ENCODE measurements around the gene RNF135. TPM values are rescaled to one million over a fixed set of nuclear protein-coding genes. Genes with fewer than 3 reads are reported as not detected.
"Not testable (repeated sequence)": the region's sequence is repeated elsewhere in the genome, so short reads cannot be mapped to it uniquely, and the experiment has no call there.

Gene RNF135
- total RNA-seq, 2 experiments from 2014 or later = 5.4 to 6.6 TPM

DNA sequence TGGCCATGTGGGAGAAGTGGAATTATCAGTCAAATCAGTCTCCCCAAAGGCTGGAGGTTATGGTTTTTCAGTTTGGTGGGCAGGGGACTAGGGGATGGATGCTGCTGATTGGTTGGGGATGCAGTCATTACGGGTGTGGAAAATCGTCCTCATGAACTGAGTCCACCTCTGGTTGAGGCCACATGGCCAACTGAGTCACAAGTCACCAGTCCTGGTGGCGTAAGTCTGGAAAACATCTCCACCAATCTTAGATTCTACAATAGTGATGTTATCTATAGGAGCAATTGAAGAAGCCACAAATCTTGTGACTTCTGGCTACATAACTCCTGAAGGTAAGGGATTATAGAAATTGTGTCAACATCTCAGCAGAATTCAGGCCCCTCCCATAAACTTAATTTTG, 5.2 kb upstream of the RNF135 start:
- Mint-ChIP-seq H3K27ac (no peak overlapping the region), H3K36me3 (ENCODE audit: low read depth) (no peaks in the 10 kb centered on the region), H3K9me3 (no peaks in the 10 kb centered on the region), H3K4me3 (no peak overlapping the region), H3K27me3 (peaks cover 12% of the 10 kb centered on the region), H3K4me1 (ENCODE audit: low read depth) (peaks cover 26% of the 10 kb centered on the region)
- DNase-seq (no peak), ATAC-seq (no peak)
- intact Hi-C loops (cut with micrococcal nuclease) = no loop called here
- ChIA-PET POLR2A (no interaction called here), CTCF (no interaction called here)
- TF ChIP-seq, protein P1, sequence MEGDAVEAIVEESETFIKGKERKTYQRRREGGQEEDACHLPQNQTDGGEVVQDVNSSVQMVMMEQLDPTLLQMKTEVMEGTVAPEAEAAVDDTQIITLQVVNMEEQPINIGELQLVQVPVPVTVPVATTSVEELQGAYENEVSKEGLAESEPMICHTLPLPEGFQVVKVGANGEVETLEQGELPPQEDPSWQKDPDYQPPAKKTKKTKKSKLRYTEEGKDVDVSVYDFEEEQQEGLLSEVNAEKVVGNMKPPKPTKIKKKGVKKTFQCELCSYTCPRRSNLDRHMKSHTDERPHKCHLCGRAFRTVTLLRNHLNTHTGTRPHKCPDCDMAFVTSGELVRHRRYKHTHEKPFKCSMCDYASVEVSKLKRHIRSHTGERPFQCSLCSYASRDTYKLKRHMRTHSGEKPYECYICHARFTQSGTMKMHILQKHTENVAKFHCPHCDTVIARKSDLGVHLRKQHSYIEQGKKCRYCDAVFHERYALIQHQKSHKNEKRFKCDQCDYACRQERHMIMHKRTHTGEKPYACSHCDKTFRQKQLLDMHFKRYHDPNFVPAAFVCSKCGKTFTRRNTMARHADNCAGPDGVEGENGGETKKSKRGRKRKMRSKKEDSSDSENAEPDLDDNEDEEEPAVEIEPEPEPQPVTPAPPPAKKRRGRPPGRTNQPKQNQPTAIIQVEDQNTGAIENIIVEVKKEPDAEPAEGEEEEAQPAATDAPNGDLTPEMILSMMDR (IDR thresholded peaks at IDR 0.05) = no peak

DNA sequence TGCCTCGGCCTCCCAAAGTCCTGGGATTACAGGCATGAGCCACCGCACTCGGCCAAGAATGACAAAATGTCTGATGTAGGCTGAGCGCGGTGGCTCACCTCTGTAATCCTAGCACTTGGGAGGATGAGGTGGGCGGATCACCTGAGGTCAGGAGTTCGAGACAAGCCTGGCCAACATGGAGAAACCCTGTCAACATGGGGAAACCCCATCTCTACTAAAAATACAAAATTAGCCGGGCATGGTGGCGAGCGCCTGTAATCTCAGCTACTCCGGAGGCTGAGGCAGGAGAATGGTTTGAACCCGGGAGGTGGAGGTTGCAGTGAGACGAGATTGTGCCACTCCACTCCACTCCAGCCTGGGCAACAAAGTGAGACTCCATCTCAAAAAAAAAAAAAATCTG, 2.9 kb upstream of the RNF135 start:
- H3K9me3 Mint-ChIP-seq; ATAC-seq; POLR2A ChIA-PET; H3K27ac Mint-ChIP-seq; intact Hi-C loops (cut with micrococcal nuclease); H3K4me3 Mint-ChIP-seq; DNase-seq: not testable (repeated sequence)
- CTCF ChIA-PET = interaction anchor here (0.6 to 0.7 kb wide), 3 partner anchors 12 to 645 kb away, joined by 3 read pairs; no protein-coding TSS in a partner anchor
- peaks cover 31% of the 10 kb centered on the region for H3K4me1 Mint-ChIP-seq (ENCODE audit: low read depth)
- H3K36me3 Mint-ChIP-seq (ENCODE audit: low read depth) = peaks cover 11% of the 10 kb centered on the region
- H3K27me3 Mint-ChIP-seq = peaks cover 16% of the 10 kb centered on the region

DNA sequence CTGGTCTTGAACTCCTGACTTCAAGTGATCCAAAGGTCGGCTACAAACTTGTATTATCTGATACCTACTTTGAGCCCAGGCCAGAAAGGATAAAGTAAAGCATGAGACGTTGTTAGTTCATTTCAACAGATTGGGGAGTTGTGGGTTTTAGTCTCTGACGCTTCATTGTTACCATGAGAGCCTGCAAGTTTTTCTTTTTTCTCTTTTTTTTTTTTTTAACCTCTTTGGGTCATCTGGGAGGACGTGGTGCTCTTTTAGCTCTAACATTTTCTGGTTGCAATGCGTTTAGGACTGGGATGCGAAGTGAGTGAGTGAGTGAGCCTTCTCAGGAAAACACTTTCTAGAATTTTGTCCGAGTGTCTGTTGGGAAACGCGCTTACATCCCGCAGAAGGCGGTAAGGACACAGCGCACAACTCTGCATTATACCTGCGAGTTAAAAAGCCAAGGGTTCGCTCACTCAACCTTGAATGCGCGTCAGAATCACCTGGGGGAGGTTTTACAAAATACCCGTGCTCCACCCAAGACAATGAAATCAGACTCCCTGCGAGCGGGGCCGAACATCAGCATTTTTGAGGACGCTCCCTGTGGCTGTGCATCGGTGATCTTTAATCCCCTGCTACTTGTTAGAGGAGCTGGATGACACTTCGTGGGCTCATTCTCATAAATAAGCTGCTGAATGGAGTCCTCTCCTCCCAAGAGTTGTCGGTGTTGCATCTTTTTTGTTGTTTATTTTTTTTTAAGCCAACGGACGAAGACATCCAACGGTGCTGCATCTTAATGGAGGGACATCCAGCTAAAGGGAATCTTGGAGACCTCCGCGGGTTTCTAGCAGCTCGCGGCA, 629 bp upstream of the RNF135 start:
- ChIA-PET CTCF (interaction anchor here (0.6 to 2.3 kb wide), 7 partner anchors 11 to 683 kb away, joined by 3 to 9 read pairs (median 3); no protein-coding TSS in a partner anchor), POLR2A (interaction anchor here (0.8 to 1.3 kb wide), 4 partner anchors 15 to 64 kb away, joined by 3 to 4 read pairs (median 4); no protein-coding TSS in a partner anchor)
- Mint-ChIP-seq H3K4me3 (peak overlapping the region; percentile 97), H3K27me3 (peaks cover 16% of the 10 kb centered on the region), H3K27ac (peak overlapping the region; percentile 93), H3K4me1 (ENCODE audit: low read depth) (peaks cover 35% of the 10 kb centered on the region), H3K9me3 (peaks cover 5% of the 10 kb centered on the region), H3K36me3 (ENCODE audit: low read depth) (peaks cover 19% of the 10 kb centered on the region)
- ATAC-seq = peak; percentile 11
- TF ChIP-seq, protein P1 (IDR thresholded peaks at IDR 0.05) = no peak
- peak; percentile 24 for DNase-seq
- intact Hi-C loops (cut with micrococcal nuclease) = no loop called here

DNA sequence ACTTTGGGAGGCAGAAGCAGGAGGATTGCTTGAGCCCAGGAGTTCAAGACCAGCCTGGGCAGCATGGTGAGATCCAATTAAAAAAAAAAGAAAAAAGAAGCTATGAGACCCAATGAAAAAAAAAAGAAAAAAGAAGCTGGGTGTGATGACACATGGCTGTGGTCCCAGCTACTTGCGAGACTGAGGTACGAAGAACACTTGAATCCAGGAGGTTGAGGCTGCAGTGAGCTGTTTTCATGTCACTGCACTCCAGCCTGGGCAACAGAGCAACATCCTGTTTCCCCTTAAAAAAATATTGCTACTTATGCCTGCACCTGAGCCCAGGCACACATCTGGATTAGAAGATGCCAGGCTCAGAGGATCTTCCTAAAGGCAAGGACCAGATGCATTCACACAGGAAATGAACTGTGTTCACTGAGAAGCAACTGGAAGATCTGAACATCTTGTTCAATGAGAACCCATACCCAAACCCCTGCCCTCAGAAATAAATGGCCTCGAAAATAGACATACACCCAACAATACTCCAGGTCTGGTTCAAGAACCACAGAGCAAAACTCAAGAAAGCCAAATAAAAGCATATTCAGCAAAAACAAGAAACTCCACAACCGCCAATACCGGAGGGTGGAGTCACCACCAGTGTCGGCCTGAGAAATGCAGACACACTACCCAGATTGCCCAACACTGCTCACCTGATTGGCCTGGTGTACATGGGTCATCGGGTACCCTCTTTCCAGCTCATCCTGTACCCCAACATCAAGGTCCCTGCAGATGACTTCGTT, 4.4 kb downstream of the RNF135 start:
- peak overlapping the region; percentile 15 for H3K27ac Mint-ChIP-seq
- peaks cover 19% of the 10 kb centered on the region for H3K4me1 Mint-ChIP-seq (ENCODE audit: low read depth)
- TF ChIP-seq, protein P1 (IDR thresholded peaks at IDR 0.05) = no peak
- DNase-seq (no peak), ATAC-seq (no peak)
- ChIA-PET POLR2A (no interaction called here), CTCF (no interaction called here)
- no peak overlapping the region for H3K4me3 Mint-ChIP-seq
- peaks cover 4% of the 10 kb centered on the region for H3K27me3 Mint-ChIP-seq
- peaks cover 26% of the 10 kb centered on the region for H3K36me3 Mint-ChIP-seq (ENCODE audit: low read depth)
- peaks cover 5% of the 10 kb centered on the region for H3K9me3 Mint-ChIP-seq
- intact Hi-C loops (cut with micrococcal nuclease) = no loop called here

DNA sequence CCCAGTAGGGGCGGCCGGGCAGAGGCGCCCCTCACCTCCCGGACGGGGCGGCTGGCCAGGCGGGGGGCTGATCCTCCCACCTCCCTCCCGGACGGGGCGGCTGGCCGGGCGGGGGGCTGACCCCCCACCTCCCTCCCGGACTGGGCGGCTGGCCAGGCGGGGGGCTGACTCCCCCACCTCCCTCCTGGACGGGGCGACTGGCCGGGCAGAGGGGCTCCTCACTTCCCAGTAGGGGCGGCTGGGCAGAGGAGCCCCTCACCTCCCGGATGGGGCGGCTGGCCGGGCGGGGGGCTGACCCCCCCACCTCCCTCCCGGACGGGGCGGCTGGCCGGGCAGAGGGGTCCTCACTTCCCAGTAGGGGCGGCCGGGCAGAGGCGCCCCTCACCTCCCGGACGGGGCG, 9.1 kb downstream of the RNF135 start:
- H3K9me3 Mint-ChIP-seq; DNase-seq; ATAC-seq; H3K4me1 Mint-ChIP-seq (ENCODE audit: low read depth); intact Hi-C loops (cut with micrococcal nuclease); POLR2A ChIA-PET; H3K27me3 Mint-ChIP-seq; H3K4me3 Mint-ChIP-seq; CTCF ChIA-PET; H3K27ac Mint-ChIP-seq: not testable (repeated sequence)
- H3K36me3 Mint-ChIP-seq (ENCODE audit: low read depth) = peaks cover 10% of the 10 kb centered on the region

Measured in activated CD8-positive, alpha-beta T cell treated with anti-CD3 and anti-CD28 coated beads for 36 hours (primary cell).